GM18526 (cell line): ENCODE measurements around the gene URM1.

ENCODE experiments used
- POLR2A ChIP-seq: IDR thresholded peaks from 3 replicates; pipeline ENCODE4 v1.6.1; 2011; ENCODE audit not compliant: insufficient read length; ENCODE audit errors: extremely low read depth

Gene URM1

DNA sequence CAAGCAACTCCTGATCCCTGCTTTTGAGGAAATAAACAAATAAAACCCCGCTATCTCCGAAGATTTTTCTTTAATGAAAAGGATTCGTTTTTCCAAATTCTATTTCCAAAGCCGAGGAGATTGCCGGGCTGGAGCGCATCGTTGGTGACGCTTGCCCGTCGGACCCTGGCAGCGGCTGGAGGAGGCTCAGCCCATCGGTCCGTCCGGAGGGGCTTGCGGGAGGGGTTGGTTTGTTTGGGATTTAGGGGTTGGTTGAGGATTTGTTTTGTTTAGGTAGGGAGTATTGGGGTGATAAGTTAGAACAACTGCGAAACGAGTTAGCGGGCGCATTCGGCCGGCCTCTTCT lies 20.8 kb downstream of the URM1 start:
- TF ChIP-seq POLR2A = no peak

DNA sequence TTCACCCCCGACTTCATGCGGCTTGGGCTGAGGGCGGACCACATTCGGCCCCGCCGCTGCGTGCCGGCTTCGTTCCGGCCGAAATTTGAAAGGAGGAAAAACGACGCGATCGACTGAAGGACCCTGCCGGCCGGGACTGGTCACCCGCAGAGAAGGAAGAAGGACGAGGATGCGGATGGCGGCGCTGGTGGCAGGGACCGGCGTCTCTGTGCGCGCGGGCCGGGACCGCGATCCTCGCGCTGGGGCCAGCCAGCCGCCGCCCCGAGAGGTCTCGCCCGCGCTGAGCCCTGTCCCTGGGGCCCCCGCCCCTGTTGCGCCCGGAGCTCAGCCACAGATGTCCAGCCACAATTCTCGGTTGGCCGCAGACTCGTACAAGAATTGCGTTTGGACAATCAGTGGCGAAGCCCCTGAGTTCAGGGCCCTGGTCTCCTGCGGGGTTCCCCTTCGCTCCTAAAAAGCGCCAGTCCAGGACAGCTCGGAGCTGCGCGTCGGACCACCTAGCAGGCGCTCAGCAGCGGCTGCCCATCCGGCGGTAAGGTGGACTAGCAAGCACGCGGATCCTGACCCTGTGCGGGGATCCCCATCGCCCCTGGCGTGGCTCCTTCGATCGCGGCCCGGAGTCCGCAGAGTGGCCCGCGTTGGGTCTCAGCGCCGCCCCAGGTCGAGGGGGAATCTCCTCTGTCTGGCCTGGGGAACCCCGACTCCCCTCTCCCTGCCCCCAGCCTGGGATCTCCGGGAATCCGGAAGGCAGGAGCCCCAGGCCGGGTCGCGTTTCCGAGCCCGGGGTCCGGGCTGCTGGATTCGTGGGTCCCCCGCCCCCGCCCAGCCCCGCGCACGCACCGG lies 21.3 kb downstream of the URM1 start:
- no peak for TF ChIP-seq POLR2A

DNA sequence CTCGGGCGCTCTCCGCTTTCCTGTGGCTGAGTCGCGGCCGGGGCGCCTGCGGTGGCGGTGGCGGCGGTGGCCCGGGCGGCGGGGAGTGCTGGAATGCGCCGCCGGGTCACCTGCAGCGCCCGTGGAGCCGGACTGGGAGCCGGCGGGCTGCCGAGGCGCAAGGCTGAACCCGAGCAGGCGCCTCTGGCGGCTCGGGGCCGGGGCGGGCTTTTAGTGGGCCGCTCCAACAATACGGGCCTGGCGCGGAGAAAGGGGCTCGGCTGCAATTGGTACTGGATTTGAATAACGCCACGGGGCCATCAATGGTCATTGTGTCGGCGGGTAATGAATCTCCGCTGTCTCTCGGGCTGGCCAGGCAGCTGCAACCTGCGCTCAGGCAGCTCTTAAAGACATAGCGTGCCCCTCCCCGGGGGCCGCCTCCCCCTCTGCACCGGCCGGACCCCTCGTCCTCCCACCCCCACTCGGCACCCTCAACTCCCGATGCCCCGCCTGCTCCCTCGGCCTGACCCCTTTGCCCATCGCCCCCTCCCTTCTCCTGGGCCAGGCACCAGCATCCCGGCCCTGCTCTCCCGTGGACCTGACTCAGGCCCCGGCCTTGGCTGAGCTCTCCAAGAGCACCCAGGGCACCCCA lies 22.1 kb downstream of the URM1 start:
- TF ChIP-seq POLR2A = no peak

DNA sequence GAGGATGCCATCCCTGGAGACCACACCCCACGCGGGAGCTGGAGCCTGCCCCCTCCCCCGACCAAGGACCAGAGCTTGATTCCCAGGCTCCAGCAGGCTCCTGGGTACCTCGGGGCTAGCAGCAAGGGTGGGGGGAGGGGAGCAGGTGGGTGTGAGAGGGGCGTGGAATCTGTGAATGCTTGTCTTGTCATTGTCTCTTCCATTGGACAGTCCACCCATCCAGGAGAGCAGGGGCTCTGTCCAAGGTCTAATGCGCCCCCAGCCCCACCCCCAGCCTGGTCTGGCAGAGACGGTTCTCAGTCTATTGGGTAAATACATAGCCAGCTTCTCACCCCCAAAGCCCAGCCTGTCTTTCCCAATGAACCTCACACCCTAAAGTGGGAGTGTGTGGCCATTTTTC lies 22.8 kb downstream of the URM1 start:
- no peak for TF ChIP-seq POLR2A

DNA sequence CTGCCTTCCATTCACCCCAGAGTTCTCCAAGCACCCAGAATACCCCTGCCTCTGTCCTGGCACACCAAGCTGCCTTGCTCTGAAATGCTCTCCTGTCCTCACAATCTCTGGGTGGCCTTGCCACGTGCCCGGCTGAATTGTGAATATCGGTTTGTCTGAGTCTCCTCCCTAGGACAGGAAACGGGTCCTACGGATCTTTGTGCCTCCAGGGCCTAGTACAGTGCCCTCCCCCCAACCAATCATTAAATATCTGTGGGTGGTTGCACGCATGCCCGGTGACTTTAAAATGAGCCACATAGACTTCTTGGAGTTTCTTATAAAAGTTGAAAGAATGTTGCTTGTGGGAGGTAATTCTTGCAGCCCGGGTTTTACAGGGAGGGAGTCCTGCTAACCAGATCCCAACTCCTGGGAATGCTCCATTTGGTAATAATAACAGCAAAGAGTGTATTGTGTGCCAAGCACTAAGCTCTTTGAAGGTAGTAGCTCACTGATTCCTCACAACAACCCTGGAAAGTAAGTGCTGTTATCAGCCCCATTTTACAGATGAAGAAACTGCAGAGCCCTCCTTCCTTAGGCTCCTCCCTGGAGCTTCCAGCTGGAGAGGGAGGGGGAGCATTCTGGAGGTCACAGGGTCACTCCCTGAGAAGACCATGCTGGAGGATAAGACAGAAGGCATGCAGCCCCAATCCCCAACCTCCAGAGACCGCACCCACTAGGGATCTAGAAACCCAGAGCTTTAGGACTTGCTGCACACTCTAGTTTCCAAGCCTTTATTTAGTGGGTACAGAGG lies 23.4 kb downstream of the URM1 start:
- TF ChIP-seq POLR2A = no peak

DNA sequence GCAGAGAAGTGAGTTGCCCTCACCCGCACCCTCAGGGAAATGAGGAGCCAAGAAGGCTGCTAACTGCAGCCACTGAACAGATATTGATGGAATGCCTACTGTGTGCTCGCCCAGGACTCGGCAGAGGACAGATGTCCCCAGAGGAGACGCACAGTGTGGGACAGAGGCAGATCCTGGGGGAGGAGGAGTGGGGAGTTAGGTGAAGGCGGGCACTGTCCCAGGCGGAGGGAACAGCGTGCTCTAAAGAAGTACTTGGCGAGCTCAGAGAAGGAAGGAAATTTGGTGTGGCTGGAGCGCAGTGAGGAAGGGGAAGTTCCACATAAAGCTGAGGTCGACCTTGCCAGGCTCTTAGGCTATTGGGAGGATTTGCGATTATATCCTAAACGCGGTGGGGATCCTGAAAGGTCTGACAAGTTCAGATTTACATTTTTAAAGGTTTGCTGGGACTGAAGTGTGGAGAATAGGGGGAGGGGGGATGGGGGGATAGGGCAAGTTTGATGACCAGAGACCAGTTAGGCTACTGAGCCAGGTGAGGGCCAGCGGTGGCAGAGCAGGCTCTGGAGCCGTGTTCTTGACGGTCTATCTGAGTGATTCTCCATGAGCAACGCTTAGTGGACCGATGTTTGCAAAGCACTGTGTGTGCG lies 25.9 kb downstream of the URM1 start:
- TF ChIP-seq POLR2A = no peak

DNA sequence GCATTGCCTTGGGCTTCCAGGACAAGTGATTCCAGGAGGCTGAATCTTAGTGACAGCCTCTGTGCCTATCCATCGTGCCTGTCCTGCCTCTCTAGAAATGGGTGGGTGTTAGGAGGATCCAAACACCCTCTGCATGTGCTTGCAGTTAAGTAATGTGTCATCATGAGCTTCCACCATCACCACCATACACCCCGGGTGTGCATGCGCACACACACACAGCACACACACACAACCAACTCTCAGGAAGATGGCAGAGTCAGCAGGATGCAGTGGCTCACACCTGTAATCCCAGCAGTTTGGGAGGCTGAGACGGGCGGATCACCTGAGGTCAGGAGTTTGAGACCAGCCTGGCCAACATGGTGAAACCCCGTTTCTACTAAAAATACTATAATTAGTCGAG lies 26.7 kb downstream of the URM1 start:
- TF ChIP-seq POLR2A = no peak

DNA sequence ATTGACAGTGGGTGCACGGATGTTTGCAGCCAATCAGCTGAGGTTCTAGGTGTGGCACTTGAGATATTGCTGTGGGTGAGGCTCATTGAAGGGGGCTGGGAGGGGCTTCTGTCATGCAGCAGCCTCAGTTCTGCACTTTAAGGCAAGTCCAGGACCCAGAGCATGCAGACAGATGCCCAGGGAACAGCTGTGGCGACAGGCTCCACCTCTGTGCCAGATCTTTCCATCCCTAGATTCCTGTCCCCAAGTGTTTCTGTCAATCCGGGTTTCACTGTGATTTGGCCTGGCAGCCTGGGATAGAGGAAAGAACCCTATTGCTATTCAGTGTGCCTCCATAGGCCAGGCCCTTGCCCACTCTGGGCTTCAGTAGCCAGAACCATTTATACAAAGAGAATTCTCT lies 28.7 kb downstream of the URM1 start:
- no peak for TF ChIP-seq POLR2A

DNA sequence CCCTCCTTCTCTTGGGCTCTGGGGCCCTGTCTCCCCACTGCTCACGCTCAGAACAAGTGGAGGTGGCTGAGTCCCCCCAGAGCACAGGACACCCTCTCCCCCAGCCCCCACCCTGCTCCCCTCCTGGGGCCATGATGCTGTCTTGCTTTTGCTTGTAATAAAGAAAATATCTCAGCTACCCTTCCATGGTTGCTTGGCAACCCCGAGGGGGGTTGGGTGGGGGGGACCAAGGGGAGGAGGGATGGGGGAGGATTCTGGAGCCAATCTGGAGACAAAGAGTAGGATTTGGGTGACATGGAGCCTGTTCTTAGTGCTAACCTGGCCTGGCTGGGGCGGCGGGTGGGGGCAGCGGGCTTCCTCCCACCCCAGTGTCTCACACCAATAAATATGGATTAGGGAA lies 33.4 kb downstream of the URM1 start:
- no peak for TF ChIP-seq POLR2A

DNA sequence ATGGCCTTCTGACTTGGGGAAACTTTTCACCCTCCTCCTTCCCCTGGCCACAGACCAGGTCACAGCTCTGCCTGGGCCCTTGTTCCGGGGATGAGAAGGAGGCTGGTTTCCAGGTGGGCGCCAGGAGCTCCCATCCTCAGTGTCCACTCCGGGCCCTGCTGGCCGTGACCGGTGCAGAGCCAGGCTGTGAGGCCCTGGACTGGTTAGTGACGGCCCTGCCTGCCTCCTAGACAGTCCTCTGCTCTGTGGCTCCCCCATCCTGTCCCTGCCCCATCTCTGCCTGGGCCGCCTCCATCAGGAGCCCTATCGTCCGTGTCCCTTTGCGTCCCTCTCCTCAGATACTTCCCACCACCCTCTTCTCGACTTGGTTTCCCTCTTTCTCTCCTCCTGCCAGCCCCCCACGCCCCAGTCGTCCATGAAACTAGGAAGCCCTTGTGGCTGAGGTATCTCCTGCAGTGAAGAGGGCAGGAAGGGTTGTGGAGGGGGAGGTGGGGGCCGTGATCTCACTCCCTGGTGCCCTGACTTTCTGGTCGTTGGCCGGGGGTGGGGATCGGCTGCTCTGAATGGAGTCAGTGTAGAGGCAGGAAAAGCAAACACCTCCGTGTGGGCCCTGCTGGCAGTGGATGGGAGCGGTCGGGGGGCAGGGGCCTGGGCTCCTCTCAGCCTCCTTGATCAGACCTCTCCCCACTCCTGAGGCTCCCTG lies 34.1 kb downstream of the URM1 start:
- no peak for TF ChIP-seq POLR2A

DNA sequence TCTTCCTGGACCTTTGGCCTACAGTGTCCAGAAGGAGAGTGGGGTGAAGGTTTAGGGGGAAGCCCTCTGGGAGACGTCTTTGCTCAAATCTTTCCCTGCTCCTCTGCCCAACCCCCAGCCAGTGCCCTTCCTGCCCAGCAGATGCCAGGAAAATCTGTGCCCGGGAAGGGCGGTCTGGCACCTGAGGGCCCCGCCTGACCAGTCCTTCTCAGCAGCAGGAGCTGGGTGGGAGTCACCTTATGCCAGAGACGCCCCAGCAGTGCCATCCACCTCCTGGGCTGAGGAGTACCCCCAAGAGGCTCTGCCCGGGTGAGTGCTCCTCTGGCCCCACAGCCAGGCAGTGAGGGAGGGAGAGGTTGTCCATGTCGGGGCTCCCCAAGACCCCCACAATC lies 34.6 kb downstream of the URM1 start:
- no peak for TF ChIP-seq POLR2A

DNA sequence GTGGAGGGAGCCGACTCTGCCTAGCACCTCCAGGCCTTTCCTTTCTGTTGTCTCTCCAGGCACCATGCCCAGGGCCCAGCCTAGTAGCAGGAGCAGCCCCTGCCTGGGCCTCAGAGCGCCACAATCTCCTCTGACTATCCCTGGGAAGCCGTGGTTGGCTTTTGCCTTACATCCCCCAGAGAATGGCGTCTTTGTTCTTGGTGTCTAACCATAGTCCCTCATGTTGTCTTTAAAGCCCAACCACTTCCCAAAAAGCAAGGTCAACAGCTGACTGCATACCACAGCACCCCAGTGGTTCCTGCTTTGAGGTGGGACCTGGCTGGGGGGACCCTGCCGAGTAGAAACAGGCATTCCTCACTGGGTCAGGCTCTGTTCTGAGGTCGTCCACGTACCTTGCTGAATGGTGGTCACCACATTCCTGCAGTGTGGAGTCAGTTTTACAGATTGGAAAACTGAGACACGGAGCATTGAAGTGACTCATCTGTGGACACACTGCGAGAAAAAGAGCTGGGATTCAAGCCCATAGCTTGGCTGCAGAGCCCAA lies 35.7 kb downstream of the URM1 start:
- no peak for TF ChIP-seq POLR2A

DNA sequence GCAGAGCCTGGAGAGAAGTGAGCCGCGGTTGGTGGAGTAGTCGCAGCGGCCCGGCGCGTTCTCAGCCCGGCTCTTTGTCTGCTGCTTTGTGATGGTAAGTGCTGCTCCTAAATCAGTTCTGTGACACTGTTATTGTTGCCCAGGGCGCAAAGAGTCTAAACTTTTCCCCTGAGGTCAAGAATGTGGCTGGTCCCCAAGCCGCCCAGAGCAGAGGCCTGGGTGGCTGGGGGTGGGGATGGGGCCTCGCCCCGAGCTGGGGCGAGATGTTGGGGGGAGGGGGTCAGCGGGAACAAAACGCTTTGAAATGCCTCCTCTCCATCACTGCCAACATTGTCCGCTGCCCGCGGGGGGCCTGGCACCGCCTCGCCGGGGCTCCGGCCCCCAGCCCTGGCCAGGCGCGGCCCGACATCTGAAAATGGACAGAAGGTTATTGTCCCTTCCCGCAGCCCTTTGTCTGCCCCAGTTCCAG lies 37.8 kb downstream of the URM1 start:
- TF ChIP-seq POLR2A = no peak

DNA sequence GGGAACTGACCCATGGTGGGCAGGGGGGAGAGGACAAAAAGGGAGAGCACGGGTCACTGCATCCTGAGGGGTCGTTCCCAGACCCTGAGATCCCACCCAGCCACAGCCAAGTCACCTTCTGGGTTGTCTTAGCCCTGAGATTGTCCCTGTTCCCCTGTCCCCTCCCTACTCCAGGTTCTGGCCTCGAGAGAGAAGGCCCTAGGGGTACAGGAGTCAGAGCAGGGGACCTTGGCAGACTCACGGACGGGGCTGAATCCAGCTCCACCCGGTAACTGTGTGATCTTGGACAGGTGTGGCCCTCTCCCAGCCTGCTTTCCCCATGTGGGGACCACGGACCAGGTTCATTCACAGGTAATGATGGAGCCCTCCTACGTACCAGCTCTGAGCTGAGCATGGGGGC lies 38.3 kb downstream of the URM1 start:
- no peak for TF ChIP-seq POLR2A

DNA sequence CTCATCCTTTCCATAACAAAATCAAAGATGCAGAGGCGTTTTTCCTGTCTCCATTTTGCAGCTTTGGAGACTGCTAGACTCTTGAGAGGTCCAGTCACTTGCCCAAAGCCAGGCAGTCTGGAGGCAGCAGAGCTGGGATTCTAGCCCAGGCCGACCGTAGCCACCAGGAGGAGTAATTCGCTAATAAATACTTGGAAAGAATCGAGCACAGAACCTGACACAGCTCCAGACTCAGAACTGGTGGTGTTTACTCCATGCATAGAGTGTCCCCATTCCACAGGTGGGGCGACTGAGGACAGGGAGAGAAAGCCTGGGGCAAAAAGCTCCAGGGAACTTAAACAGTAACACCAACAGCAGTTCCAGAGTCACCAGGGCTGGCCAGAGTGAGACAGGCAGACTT lies 38.8 kb downstream of the URM1 start:
- no peak for TF ChIP-seq POLR2A
